Stimulated activated CD4-positive, alpha-beta T cell treated with anti-CD3 and anti-CD28 coated beads, Interleukin-4, amount 100 ng/mL, for 1 hour (primary cell): ENCODE measurements around the gene EIF5B.

ENCODE experiments used
- DNase-seq: peaks from one replicate; pipeline ENCODE4 v3.0.0-alpha.2; 2020

Gene EIF5B

DNA sequence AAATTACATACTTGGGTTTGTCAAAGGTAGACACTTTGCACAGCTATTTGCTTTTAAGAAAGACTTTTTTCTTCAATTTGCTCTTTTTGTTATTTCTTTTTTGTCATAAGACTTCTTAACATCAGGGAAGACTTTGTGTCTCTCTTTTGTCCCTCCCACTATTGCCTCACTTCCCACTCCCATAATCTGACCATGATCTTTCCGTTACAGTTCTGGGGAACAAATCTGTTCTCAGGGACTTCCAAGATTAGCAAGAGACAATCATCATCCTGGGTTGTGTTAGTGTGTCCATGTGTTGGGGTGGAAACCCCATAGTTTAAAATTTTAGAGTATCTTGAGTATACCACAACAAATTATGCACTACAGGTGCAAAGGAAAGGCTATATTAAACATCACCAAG, 77.4 kb downstream of the EIF5B start:
- no peak for DNase-seq

DNA sequence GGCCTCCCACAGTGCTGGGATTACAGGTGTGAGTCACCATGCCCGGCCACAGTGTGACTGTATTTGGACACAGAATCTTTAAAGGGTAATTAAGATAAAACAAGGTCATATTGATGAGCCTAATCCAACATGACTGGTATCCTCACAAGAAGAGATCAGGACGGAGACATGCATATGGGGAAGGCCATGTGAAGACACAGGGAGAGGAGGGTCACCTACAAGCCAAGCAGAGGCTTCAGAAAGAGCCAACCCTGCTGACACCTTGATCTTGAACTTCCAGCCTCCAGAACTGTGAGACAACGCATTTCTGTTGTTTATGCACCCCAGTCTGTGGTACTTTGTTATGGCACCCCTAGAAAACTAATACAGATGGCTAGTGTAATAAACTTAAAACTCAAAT, 80.2 kb downstream of the EIF5B start:
- DNase-seq: no peak

DNA sequence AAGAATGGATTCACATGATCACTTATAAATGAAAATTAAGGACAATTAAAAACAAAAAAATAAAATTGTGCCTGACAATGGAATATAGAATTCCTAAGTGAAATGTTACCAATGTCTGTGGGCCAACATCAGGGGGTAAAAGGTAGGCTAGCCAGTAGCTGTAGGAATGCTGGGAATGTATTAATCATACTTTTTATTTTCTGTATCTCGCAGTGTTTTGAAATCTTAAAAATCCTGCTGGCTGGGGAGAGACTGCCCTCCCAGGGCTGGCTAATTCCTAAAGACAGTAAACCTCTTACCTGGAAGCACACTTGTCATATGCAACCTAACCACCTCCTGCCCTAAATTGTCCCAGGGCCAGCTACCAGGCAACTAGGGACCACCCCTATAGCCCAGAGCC, 82.8 kb downstream of the EIF5B start:
- DNase-seq: no peak

DNA sequence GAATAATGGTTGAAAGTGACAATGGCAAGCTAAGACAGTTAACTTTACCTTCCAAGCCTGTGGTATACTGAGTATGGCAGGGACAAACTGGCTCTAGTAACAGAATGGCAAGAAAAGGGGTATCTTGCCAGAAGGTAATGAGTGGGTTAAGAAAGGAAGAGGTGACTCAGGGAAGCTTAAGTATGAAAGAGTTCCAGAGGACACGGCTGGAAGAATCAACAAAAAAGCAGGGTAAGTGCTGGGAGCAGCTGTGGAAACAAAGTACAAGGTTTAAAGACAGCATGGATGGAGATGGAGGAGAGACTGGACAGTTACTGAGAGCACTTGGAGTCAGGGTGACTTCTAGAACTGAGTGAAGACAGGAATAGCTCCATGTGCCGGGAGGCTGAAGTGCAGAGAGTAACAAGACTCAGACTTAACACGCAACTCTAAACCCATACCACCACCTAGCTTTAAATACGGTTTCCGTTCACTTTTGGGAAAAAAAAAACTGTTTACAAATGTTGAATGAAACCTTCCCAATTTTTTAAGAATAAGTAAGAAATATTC, 83.6 kb downstream of the EIF5B start:
- DNase-seq: no peak

DNA sequence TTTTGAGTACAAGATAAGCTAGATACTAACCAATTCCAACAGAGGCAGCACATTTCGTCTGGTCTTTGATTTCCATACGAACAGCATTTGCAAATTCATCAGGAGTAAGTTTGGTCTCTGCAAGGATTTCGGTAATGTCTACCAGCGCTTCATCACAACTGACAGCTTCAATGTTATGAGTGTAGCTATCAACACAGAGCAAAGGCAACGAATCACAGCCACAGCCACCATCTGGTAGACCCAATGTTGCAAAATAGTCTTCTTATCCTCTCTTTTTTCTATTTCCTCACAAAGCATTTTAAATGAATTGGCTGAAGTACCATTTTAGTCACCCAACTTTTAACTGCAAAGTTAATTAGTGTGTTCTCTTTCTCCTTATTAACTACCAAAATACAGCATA, 84.3 kb downstream of the EIF5B start:
- no peak for DNase-seq

DNA sequence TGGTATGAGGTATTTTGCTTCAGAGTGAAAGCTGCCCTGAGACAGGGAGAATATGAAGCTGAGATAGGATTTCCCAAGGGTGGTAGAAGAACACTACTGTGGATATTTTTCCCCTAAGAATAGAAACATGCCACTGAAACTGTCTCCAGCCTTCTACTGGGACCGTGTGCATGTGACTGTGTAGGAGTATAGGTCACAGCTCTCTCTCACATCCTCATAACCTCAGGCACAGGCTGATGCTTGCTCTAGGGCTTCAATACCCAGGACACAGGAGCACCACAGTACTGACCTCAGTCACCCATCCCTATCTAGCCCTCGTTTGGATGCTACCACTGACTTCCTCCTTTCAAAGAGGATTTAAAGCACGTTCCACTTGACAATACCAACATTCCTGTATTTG, 85.4 kb downstream of the EIF5B start:
- no peak for DNase-seq

DNA sequence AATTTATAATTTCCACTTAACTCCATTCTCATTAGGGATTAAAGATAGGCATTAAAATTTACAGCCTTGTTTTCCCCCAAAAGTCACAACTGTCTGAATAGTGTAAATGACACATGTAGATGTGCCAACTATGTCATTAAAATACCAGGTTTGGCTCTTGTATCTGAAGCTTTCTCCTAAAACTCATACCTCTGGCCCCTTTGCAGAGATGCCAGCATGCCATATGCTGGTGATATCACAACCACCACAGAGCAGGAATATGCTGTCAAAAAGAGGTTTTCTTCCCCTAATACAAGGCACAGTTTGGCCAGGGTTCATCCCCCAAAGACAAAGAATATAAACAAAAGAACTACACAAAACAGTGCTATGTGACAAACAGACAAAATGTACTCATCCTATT, 87.2 kb downstream of the EIF5B start:
- no peak for DNase-seq

DNA sequence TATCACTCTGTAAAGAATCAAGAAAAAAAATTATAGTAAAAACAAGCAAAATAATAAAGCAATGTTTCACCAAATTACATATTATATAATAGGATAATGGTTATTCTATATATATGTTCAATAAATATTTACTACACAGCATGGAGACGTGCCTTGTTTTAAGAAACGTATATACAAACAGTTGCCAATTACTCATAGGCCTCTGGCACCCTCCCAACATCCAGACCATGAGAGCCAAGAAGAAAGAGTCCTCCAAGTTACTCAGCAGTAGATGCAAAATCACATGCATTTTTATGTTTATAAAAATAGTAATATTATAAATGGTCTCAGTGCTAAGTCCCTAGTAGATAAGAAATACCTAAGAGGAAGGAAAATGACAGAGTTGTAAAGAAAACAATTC, 87.8 kb downstream of the EIF5B start:
- DNase-seq: no peak

DNA sequence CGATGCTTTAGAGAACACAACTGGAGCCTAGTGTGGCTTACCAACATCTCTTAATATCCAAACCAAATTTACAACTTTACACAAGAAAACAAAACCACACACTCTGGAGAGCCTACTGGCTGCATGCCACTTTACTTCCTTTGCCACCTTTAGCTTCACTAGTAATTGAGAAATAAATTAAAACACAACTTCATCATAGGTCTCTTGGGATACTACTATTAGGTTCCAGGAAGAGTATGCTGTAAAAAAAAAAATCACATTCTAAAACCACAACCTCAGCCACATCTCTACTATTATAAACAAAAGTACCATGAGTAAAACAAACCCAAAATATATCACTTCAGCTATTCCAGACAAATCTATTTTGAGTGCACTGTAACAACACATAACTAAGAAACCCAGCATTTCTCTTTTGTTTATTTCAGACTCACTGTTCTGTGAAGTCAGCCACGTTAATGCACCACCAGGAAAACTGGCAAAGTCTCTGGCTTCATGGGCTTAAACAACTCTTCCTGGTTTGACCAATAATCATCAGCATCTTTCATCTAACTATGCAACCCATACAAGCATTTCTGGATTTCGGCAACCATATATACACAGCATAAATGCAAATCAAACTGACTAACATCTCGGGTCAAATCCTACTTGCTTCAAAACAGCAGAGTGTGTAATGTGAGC, 93.6 kb downstream of the EIF5B start:
- no peak for DNase-seq

DNA sequence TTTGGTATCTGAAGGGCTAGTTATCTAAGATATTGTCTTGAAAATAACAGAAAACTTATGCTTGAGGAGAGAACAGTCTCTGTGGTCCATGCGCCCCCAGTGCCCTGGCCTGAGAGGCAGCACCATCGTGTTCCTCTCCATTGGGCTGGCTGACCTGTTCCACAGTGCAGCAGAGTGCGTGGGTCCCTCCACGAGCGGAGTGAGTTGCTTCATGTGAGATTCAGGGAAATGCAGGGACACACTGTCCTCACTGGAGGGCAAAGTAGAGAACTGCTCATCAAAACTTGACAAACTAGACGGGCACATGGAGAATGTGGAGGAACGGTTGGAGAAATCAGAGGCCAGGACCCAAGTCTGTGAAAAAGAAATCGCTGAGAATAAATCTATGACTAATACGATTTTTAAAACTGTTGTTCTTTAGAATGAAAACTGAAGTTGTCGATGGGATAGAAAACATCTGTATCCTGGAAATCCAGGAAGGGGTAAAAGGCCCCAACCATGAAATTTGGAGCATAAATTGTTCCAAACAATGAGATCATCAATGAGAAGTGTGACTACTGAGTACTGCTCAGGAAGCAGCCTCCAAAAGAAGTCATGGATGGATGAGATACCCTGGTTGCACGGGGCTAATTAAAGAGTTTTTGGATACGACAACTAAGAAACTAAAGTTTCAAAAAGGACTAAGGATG, 94.5 kb downstream of the EIF5B start:
- DNase-seq: no peak

DNA sequence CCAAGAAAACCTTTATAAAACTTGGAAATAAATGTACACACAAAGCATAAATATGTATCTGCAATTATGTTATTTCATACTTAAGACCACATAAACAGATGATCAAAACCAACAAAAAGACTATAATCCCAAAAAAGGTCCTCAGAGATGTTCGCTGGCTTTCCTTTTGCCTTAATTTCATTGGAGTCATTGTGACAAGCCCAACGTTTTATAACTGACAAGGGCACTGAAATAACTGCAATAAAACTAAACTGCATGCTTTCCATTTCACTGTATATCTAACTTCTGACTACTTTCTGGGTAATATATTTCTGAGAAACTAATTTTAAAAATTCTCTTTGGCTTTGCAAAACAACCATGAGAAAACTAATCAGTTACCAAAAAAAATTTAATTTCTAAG, 96.2 kb downstream of the EIF5B start:
- no peak for DNase-seq

DNA sequence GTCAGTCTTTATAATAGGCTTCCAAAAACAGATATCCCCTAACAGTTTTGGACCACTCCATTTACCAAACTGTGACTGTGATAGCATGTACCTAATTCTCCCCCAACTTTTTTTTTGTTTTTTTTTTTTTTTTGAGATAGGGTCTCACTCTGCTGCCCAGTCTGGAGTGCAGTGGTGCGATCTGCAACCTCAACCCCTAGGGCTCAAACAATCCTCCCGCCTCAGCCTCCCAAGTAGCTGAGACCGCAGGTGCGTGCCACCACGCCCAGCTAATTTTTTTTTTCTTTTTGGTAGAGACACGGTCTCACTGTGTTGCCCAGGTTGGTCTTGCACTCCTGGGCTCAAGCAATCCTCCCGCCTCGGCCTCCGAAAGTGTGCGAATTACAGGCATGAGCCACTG, 99.7 kb downstream of the EIF5B start:
- DNase-seq: no peak

DNA sequence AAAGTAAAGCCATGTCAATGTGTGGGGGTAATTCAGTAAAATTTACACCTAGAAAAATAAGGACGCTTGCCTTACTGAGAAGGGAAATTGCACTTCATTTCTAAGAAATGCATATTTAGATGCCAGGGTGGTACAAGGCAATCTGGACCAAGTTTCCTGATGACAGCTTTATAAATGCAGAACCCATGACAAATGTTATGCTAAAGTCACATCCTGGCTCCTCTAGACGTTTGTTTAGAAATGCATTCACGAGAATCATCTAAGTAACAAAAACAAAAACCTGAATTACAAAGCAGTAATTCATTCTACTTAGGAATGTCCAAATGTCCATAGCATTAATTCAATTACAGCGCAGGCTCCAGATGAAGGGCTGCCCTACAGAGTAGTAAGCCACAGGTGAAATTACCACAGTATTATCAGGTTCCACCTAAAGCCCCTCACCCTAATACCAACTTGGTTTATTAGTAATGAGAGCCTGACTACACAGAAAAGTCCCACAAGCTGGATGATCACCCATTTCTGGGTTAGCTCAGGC, 102.8 kb downstream of the EIF5B start:
- no peak for DNase-seq

DNA sequence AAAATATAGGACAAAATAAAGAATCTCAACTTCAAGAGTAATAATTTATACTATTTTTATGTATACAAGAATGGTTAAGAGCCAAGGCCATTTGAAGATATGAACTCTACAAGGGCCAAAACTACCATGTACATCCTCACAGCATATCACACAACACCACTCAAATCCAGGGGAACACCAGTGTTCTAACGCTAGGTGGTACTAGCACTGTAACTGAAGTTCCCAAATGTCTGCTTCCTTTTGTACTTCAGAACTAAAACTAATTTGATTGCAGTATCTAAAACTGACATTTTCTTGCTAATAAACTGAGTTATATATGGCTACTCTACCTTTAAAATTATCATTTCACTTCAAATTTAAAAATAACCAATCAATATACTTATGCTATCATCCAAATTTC, 105.6 kb downstream of the EIF5B start:
- DNase-seq: no peak

DNA sequence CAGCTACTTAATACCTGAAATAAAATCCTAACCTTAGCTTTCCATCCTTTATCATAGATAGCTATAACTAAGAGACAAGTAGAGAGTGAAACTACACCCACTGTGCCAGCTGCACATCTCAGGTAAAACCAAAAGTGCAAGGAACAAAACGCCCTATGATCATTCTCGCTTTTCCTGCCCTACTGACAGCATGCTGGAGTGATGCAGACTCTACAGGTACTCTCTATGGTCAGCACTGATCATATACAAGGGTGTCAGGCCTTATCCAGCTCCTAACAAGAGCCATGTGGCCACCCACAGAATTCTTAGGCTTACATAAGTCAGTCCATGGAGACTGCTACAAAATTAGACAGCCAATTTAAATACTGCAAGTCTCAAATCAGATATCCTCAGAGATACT, 107.0 kb downstream of the EIF5B start:
- no peak for DNase-seq

DNA sequence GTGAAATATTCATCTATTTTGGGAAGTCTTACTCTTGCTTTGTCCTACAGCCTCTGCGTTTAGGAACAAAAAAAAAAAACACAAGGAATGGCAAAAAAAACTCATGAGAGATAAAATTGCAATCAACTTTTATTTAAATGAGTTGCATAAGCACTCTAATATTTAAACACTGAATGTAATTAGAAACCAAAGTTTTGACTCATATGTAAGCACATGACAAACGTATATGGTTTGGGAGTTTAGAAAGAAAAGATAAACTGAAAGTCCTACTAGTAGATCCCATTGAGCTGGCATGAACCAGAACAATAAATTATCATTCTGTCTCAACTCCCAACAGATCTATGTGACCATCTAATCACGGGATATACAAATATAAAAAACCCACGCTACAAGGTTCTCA, 107.9 kb downstream of the EIF5B start:
- DNase-seq: no peak

DNA sequence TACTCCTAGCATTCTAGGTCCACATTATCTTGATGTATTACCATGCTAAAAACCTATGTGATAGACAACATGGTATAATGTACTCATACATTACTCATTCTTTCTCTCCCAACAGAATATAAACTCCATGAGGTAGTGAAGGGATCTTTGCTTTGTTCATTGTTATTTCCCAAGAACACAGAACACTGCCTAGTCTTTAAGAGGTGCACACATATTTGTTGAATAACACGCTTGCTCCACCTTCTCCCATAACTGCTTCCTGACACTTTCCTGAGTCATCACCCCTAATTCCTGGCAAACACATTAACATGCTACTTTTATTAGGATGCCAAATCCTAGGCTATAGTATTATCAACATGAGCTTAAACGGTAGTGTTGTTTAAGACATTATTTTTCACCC, 111.4 kb downstream of the EIF5B start:
- DNase-seq: no peak

DNA sequence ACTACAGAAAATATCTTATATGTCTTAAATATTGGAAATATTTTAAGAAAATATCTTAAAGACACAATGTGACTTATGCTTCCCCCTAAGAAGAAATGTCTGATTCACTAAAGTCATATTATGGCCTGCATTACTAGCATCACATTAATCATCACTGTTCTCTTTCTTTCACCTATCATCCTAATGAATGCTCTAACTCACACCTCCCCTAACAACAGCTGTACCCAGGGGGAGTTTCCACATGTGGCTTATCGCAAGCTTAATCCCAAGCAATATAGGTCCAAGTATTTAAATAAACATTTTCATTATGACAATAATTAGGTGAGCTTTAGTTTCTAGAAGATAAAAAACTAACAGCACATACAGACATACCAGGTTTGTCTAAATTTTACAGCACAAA, 113.0 kb downstream of the EIF5B start:
- no peak for DNase-seq
